GM12891 (cell line): Measurements from ENCODE around the gene DNAJC15.

Source experiments
- POLR2AphosphoS5 ChIP-seq: IDR thresholded peaks from 2 replicates; pipeline ENCODE4 v1.6.1; 2011; ENCODE audit warnings: low read depth, low read length, control low read depth
- SPI1 ChIP-seq: IDR thresholded peaks from 2 replicates; pipeline ENCODE4 v1.6.1; 2011; ENCODE audit warnings: low read depth, low read length, control low read depth
- TAF1 ChIP-seq: IDR thresholded peaks from 2 replicates; pipeline ENCODE4 v1.6.1; 2011; ENCODE audit warnings: low read depth, low read length, control low read depth

DNA sequence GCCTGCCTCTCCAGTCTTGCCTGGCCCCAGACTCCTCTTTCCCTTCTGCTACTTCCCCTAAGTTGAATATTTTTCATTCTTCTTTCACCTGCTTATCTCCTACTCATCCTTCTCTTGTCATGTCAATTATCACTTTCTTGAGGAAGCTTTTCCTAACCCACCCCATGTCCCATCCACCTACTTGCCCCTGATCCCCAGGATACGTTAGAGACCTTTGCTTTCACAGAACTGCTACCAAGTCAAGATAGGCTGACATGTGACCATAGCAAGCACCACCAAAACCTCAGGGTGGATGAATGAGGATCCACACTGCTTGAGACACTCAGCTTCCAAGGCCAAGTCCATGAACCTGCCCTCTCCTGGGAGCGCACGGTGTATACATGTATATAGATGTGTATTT lies 131.5 kb downstream of the DNAJC15 start:
- no peak for TF ChIP-seq TAF1
- TF ChIP-seq SPI1: no peak
- no peak for TF ChIP-seq POLR2AphosphoS5
